Mucosa of rectum (tissue), 2 donors: ENCODE measurements around the gene MEX3B.
A peak's percentile ranks its signal among the peaks of the same experiment; 100 is the strongest.

Experiments
- H3K27ac ChIP-seq, 2 donors: one replicate each; pipeline ENCODE4 v1.7.0; 2013; ENCODE audit warnings: inconsistent platforms in 2 of 2, low read depth in 2 of 2, low read length in 2 of 2
- H3K27me3 ChIP-seq, 2 donors: one replicate each; pipeline ENCODE4 v1.7.0; 2013; ENCODE audit warnings: low read length in 2 of 2; ENCODE audit not compliant: control insufficient read depth in 2 of 2, insufficient read depth in 2 of 2
- H3K36me3 ChIP-seq, 2 donors: one replicate each; pipeline ENCODE4 v1.7.0; 2013; ENCODE audit warnings: low read length in 2 of 2; ENCODE audit not compliant: control insufficient read depth in 2 of 2, insufficient read depth in 2 of 2
- H3K4me1 ChIP-seq, 2 donors: one replicate each; pipeline ENCODE4 v1.7.0; 2013; ENCODE audit warnings: low read length in 2 of 2, mild to moderate bottlenecking in 1 of 2; ENCODE audit not compliant: control insufficient read depth in 2 of 2, insufficient read depth in 2 of 2
- H3K4me3 ChIP-seq, 2 donors: one replicate each; pipeline ENCODE4 v1.7.0; 2013; ENCODE audit warnings: low read length in 2 of 2
- H3K9ac ChIP-seq, 2 donors: one replicate each; pipeline ENCODE4 v1.7.0; 2013; ENCODE audit warnings: low read length in 2 of 2, low read depth in 1 of 2, mild to moderate bottlenecking in 1 of 2
- H3K9me3 ChIP-seq, 2 donors: one replicate each; pipeline ENCODE4 v1.7.0; 2013; ENCODE audit warnings: low read length in 2 of 2; ENCODE audit not compliant: control insufficient read depth in 2 of 2
- donor health status: healthy.
- donor health status: Normal muscosa, but diverticular disease.

The MEX3B gene

DNA sequence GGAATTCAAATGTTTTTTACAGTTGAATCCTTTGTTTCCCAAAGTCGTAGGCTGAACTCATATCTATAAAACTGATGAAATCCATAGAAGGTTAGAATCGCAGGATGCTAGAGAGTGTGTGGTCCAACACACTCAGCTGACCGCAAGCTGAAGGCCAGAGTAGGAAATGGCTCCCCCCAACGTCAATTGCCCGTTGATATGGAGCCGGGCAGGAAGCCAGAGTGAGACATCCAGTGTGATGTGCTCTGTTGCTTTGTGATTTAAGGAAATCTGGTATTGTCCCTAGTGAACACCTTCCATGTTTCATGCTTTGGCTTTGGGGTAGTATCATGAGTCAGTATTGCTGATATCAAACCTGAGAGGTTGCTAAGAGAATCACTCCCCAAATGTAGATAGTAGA lies 5.8 kb upstream of the MEX3B start:
- Histone ChIP-seq H3K27ac (no peak overlapping the region), H3K4me3 (no peak overlapping the region), H3K9ac (no peak overlapping the region), H3K36me3 (no peaks in the 10 kb centered on the region), H3K27me3 (peaks cover 17 to 19% of the 10 kb centered on the region in 2 donors), H3K4me1 (peaks cover 2 to 3% of the 10 kb centered on the region in 2 donors), H3K9me3 (no peaks in the 10 kb centered on the region)

DNA sequence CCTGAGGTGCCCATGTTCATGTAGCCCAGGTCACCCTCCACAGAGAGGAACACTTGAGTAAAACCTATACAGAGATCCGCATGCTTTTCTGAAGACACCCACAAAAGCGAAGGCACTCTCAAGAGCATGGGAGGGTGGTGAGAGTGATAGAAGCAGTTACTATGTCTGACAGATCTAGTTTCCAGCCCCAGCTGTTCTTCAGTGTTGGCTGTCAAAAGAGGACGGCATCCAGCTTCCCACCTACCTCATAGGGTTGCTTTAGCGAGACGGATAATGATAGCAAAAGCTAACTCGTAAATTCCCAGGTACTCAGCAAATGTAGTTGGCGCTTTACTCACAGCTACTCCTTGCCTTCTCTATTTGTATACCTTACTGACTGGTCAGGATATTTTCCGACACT lies 3.0 kb upstream of the MEX3B start:
- Histone ChIP-seq H3K9me3 (no peaks in the 10 kb centered on the region), H3K9ac (no peak overlapping the region), H3K36me3 (no peaks in the 10 kb centered on the region), H3K27ac (no peak overlapping the region), H3K4me1 (peaks cover 8 to 13% of the 10 kb centered on the region in 2 donors), H3K4me3 (no peak overlapping the region), H3K27me3 (peaks cover 20 to 24% of the 10 kb centered on the region in 2 donors)

DNA sequence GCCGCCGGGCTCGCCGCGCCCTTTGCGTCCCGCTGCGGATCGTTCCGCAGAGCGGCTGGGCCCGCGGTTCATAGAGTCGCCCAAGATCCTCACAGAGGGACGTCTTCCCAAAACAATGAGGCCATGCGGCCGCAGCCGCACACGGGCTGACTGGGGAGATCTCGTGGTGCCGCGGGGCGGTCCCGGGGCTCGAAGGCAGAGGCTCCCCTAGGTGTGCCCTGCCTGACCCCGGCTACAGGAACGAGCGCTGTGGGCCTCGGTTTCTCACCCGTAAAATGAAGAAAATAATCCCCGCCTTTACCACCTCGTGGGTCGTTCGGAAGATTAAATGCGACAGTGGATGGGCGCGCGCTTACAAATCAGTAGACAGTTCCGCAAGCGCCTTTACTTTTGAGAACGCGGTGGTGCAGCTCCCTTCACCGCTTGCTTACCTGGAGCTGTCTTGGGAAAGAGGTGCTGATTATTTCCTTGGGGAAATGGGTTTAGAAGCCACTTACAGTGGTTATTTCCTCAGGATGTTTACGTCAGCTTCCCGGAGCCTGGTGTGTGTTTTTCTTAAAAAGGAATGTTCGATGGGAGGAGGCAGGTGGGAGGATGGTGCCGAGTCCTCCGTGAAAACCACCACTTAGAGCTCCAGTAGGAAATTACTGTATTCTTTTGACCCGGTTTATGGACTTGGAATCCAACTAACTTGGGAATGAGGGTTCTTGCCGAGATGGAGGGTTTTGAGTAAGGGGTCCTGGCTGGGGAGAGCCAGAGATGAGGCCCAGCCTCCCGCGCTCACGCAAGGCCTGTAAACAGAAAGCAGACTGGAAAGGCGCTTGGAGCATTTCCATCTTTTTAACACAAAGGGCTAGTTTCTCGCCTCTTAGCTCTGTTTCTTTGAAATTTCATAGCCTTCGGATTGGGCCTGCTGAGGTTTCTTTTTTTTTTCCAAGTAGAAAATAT lies 1.9 kb upstream of the MEX3B start:
- Histone ChIP-seq H3K9ac (peak overlapping the region; percentile 34 to 58), H3K9me3 (no peaks in the 10 kb centered on the region), H3K4me3 (peak overlapping the region; percentile 66 to 100), H3K4me1 (peaks cover 8 to 18% of the 10 kb centered on the region in 2 donors), H3K27ac (peak overlapping the region in 1 of 2 donors; percentile 9), H3K27me3 (peaks cover 18 to 24% of the 10 kb centered on the region in 2 donors), H3K36me3 (no peaks in the 10 kb centered on the region)

DNA sequence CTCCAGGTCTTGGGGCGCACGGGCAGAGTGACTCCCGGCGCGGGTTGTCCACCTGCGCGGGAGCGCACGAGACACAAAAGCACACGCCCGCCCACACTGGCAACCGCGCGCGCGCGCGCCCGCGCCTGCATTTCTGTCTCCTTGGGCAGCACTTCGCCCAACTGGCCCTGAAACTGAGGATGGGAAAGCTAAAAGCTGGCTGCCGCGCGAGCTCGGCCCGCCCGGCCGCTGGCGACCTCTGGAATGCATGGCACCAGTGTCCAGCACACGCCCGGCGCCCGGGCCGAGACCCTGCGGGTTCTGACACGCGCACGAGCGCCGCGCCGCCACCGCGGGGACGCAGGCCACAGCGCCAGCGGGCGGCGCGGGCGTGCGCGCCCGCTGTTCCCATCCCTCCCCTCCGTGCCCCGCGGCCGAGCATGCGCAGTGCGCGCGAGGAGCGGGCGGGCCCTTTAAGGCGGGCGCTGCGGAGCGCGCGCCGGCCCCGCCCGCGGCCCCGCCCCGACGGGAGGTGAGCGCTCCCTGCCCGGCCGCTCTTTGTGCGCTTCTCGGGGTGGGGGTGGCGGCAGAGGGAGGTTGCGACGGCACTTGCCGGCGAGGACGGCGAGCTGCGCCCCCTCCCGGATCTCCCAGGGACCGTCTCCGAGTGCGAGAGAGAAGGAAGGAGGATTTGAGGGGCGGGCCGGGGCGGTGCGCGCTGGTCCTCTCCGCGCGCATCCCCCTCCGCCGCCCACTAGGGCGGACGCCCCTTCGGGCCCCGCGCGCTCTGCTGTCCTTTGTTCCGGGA lies 1.0 kb upstream of the MEX3B start:
- Histone ChIP-seq H3K27me3 (peaks cover 17 to 24% of the 10 kb centered on the region in 2 donors), H3K9ac (peak overlapping the region; percentile 64 to 65), H3K27ac (peak overlapping the region; percentile 86 to 92), H3K36me3 (no peaks in the 10 kb centered on the region), H3K4me3 (peak overlapping the region; percentile 84 to 100), H3K9me3 (no peaks in the 10 kb centered on the region), H3K4me1 (peaks cover 8 to 18% of the 10 kb centered on the region in 2 donors)

DNA sequence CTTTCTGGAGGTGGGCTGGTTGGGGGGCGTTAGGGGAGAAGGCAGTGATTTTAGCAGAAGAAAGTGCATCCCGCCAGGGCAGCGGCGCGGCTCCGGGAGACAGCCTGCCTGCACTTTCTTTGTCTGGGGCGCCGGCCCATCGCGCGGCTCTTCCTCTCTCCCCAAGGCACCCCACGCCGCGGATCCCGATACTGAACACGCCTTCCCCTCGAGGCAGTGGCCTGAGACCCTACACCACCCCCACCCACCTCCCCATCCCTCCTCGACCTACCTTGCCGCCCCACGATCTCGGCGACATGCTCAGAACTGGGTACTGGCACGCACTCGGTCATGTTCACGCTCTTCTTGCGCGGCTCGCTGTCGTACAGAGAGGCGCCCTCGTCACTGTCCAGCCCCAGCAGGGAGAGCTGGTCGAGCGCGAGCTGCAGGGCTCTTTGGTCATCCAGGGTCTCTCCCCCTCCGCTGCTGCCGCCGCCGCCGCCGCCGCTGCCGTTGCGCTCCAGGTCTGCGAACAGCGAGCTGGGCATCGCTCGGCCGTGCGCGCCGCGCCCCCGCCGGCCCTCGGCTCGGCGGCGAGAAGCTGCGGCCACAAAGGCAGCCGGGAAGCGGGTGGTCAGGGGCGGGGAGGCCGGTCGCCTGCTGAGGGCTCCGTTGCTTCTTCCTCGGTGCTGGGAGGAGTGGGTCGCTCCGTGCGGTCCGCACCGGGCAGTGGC lies 483 bp downstream of the MEX3B start:
- Histone ChIP-seq H3K36me3 (no peaks in the 10 kb centered on the region), H3K27me3 (peaks cover 12 to 23% of the 10 kb centered on the region in 2 donors), H3K4me3 (peak overlapping the region; percentile 75 to 100), H3K9me3 (no peaks in the 10 kb centered on the region), H3K27ac (peak overlapping the region; percentile 77 to 81), H3K4me1 (peaks cover 8 to 18% of the 10 kb centered on the region in 2 donors), H3K9ac (peak overlapping the region; percentile 38 to 73)

DNA sequence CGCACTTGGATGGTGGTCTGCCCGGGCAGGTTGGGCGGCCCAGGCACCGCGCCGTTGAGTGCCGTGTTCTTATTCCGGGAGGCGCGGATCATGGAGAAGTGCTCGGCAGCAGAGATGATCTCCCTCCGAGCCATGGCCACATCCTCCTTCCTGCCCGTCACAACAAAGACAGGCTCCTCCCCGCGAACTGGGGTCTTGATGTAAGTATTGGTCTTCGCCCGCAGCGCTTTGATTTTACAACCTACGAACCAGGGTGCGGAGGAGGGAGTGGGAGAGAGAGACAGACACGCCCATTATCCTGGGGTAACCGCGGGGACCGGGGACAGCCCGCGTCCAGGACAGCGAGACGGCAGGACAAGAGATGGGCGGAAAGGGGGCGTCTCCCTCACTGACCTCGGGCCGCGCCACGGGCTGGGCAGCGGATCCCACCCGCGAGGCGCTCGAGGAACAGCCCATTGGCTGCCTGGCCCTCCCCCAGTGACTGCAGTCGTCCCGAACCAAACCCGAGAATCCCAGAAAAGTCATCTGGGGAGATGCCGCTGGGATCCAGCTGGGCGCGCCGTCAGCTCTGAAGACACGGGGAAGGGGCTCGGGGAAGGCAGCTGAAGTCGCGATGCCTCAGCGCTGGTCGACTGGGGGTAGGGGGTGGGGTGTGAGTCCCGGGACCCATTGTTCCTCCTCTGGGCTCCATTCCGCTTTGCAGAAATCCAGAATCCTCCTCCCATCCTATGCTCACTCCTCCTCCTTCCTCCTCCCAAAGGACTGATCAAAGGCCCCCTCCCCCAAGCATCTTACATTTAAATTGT lies 1.2 kb downstream of the MEX3B start:
- H3K27me3 ChIP-seq = peaks cover 8 to 19% of the 10 kb centered on the region in 2 donors
- peak overlapping the region; percentile 52 to 62 for H3K9ac ChIP-seq
- peaks cover 8 to 18% of the 10 kb centered on the region in 2 donors for H3K4me1 ChIP-seq
- no peaks in the 10 kb centered on the region for H3K9me3 ChIP-seq
- peak overlapping the region; percentile 77 to 81 for H3K27ac ChIP-seq
- peak overlapping the region; percentile 75 to 100 for H3K4me3 ChIP-seq
- H3K36me3 ChIP-seq = no peaks in the 10 kb centered on the region

DNA sequence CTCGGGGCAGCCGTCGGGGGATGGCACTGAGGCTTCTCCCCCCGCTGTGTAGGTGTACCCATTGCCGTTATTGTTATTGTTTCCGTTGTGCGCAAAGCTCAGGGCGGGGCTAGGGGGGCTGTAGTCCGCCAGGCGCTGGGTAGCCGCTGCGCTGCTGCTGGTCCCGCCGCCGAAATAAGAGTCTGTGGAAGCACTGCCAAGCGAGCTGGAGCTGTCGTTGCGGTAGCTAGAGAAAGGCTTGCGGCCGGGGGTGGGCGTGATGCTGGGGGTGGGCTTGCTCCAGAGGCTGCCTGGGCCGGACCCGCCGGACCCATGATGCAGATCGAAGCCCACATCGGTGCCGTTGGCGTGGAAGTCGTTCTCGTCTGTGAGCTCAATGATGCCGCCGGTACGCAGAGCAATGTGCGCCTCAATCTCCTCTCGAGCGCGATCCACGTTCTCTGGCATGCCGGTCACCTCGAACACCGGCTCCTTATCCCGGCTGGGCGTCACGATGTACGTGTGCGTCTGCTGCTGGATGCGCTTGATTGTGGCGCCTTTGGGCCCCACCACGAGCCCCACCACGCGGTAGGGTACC lies 1.9 kb downstream of the MEX3B start:
- H3K9me3 ChIP-seq = no peaks in the 10 kb centered on the region
- H3K27ac ChIP-seq = peak overlapping the region in 1 of 2 donors; percentile 81
- no peaks in the 10 kb centered on the region for H3K36me3 ChIP-seq
- peaks cover 8 to 18% of the 10 kb centered on the region in 2 donors for H3K4me1 ChIP-seq
- H3K27me3 ChIP-seq = peaks cover 8 to 19% of the 10 kb centered on the region in 2 donors
- H3K9ac ChIP-seq = no peak overlapping the region
- H3K4me3 ChIP-seq = peak overlapping the region; percentile 75 to 100

DNA sequence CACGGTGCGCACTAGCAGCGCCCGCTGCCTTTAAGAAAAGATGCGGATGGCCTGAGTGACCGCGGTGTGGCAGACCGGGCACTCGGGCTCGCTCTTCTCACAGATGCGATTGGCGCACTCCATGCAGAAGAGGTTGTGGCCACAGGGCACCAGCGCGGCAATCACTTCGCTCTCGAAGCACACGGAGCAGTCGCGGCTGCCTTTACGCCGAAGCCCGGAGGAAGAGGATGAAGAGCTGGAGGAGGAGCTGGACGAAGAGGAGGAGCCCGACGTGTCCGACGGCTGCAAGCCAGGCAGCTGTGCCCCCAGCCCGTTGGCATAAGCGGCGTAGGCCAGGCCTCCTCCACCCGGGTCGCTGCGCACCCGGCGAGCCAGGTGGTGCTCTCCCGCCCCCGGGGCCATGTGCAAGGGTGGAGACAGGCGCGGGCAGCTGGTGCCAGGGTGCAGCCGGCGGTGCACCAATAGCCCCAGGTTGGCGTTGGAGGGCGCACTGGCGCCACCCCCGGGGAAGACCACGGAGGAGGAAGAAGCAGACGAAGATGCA lies 2.6 kb downstream of the MEX3B start:
- Histone ChIP-seq H3K4me3 (no peak overlapping the region), H3K36me3 (no peaks in the 10 kb centered on the region), H3K9ac (no peak overlapping the region), H3K27me3 (peaks cover 8 to 12% of the 10 kb centered on the region in 2 donors), H3K9me3 (no peaks in the 10 kb centered on the region), H3K4me1 (peaks cover 8 to 18% of the 10 kb centered on the region in 2 donors), H3K27ac (no peak overlapping the region)

DNA sequence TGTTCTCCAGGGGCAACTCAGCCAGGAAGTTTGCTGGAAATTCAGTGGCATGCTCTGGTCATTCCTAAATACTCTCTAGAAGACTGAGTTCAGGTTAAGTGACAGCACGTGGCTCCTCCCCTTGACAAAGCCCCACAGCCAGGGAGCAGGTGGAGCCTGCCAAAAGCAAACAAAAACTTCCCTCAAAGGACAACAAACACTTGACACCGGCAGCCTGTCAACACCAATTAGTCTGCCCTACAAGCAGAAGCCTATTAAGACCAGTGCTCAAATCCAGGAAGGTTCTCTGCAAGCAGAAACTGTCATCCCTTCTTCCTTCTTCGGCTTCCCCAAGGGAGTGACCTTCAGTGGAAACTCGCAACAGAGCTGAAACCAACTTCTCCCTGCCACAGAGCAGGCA lies 5.0 kb downstream of the MEX3B start:
- H3K4me3 ChIP-seq = no peak overlapping the region
- H3K27me3 ChIP-seq = peaks cover 8 to 10% of the 10 kb centered on the region in 2 donors

More for the DNA sequence above, 5.0 kb downstream of the MEX3B start:
- no peaks in the 10 kb centered on the region for H3K36me3 ChIP-seq
- no peaks in the 10 kb centered on the region for H3K9me3 ChIP-seq
- H3K4me1 ChIP-seq = peaks cover 7 to 15% of the 10 kb centered on the region in 2 donors
- H3K27ac ChIP-seq = no peak overlapping the region
- no peak overlapping the region for H3K9ac ChIP-seq
